KG1 (cell line): Measurements from ENCODE around the gene ARHGDIG.

Experiments
- DNase-seq: peaks from one replicate; lab custom pipeline; 2025; lab: John Stamatoyannopoulos, UW

Gene ARHGDIG

DNA sequence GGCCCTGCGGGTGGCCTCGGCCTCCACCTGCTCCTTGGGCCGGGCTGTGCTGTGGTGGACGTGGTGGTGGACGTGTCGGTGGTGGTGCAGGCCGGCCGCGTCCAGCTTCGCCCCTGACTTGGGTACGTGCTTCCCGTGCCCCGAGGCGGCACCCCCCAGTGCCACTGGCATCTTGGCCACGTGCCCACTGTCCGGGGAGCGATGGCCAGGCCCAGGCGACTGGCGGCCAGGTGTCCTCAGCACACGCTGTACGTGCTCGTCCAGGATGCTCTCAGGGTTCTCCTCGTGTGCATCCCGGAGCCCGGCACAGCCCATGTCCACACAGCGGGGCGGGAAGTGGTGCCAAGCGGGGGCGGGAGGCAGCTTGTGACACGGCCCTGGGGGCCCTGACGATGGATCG lies 17.4 kb downstream of the ARHGDIG start:
- no peak for DNase-seq

DNA sequence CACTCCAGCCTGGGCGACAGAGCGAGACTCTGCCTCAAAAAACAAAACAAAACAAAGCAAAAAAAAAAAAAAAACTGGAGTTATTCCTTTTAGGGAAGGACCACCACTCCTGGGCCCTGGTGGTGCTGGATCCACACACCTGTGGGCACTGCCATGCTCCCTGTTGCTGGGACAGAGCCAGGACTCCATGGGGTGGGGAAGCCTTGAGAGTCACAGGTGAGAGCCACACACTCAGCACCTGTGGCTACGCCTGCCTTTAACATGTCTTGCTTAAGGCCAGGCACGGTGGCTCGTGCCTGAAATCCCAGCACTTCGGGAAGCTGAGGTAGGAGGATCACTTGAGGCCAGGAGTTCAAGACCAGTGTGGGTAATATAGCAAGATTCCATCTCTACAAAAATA lies 20.8 kb downstream of the ARHGDIG start:
- DNase-seq = no peak

DNA sequence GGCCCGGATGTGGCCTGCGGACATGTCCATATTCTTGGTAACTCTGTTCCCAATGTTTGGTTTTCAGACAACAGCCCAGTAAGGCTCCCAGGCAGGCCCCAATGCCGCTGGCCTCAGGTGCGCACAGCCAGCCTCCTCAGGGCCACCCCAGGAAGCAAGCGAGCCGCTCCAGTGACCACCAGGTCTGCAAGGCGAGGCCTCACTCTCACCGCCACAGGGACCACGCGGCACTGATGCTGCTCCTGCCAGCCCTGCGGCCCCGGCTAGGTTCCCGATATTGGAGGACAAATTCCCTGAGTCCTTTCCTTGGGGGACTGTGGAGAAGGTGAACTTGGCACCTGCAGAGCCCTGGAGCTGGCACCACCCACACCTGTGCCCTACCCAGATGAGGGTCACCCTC lies 21.6 kb downstream of the ARHGDIG start:
- no peak for DNase-seq

DNA sequence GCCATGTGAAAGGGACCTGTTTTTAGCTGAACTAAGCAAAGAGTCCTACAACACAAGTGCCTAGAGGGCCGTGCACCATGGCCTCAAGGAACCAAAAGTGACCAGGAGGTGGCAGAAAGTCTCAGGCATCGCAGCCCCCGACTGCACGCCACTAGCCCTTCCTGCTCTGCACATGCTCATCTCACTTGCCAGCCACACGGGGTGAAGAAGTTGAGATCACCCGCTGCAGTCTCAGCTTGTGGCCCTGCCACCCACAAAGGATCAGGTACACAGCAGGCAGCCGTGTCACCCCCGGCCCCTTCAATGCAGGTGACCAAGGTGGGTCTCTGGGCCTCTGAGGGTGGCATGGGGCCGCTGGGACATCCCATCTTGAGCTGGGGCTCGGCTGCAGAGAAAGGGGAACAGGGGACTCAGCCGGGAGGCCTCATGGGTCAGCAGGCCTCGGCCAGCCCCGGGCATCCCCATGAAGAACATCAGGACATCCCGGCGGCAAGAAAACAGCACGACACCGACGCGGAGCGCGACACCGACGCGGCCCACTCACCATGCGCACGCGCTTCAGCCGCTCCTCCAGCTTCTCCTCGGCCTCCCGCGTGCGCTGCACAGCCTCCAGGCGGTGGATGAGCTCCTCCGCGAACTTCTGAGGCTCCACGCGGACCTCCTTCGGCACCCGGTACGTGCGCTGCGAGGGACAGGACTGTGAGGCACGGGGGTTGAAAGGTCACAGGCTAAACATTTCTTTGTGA lies 23.5 kb downstream of the ARHGDIG start:
- DNase-seq = no peak

DNA sequence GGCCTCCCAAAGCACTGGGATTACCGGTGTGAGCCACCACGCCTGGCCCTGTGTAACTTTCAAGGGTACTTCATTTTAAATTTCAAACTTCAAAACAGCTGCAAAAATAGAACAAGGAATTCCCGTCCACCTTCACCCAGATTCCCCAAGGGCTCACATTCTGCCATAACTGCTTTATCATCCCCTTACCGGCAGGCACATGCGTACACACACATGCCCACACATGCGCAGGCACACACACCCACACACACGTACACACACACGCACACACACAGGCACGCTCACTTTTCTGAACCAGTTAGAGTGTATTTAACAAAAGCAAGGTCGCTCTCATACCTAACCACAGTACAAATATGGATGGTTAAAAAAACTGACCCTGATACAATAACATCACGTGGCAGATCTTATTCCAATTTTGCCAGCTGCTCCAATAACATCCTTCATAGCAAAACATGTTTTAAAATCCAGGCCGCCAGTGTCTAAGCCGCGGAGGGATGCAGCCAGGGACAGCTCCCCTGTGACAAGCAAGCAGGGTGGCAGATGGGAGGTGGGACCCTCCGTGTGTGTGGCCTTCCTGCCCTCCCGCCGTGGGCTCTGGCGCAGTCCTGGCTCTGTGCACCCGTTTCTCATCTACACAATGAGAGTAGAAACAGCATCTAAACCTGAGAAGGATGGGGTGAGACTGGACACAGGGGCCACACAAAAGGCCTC lies 25.7 kb downstream of the ARHGDIG start:
- no peak for DNase-seq

DNA sequence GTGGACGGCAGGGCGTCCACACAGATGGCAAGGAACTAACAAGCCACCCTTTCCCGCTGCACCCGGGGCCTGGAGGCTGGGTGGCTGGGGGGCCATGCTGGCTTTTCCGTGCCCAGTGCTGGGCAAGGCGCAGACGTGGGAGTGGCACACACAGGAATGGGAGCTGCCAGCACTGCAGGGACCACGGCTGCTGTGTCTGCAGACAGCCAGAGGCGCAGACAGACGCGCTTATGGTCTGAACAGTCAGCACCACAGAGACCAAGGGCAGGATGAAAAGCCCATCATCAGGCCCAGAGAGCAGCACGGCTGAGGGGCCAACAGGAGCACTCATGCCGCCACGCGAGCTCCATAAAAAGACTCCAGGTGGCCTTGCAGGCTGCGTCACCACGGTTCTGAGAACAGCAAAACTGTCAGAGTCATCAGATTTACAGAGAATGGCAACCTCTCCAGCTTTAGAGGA lies 26.6 kb downstream of the ARHGDIG start:
- no peak for DNase-seq

DNA sequence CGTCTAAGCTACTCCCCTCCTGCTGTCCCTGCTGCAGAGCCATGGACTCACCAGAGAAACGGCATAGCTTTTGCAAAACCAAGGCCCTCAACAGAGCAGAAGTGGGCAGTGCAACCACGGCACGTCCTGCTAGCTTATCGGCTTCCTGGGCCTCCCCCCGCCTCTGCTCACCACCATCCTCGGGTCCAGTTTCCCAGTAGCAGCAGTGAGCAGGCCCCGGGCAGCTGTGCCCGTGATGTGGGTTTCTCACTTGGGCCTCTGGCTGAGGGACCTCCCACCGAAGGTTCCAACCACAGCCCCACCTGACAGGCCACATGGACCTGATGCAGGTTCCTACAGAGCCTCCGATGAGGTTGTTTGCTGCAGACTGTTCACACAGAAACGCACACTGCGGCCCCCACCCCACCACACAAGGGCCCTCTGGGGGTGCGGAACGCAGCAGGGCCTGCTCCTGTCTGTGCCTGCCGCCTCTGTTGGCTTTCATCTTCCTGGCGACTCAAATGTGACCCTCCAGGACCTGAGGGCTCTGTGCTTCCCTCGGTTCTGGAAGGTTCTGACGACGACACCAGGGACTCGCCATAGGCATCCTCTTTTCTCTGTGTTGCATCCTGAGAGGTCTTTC lies 27.4 kb downstream of the ARHGDIG start:
- DNase-seq = no peak

DNA sequence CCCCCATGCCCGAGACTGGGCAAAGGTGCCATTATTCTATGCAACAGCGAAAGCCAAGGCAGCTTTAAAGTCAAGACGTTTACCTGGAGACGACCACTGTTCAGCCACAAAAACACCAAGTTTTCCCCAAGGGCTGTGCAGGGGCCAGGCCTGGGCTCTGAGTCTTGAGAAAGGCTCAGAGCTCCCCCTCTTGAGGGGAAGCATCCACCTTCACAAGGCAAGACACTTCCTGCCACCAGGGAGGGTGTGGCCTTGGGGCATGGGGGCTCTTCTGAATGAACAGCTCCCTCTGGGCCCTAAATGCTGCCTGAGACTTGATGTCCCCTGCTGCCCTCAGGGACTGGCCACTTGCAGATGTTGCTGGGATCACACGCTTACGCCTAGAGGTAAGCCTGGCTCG lies 29.1 kb downstream of the ARHGDIG start:
- DNase-seq = no peak

DNA sequence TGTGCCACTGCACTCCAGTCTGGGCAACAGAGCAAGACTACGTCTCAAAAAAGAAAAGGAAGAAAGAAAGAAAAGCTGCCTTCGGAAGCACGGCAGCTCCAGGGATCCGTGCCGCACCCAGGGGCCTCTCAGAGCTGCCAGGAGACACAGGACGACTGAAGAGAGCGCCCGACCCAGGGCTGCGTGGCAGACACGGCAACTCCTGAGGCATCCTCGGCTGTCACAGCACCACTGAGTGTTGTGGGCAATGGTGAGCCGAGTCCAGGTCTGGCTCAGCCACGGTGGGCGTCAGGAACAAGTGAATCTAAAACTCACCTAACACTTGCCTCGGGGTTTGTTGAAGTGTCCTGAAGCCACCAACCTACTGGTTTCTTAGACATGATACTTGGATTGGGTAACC lies 31.3 kb downstream of the ARHGDIG start:
- no peak for DNase-seq

DNA sequence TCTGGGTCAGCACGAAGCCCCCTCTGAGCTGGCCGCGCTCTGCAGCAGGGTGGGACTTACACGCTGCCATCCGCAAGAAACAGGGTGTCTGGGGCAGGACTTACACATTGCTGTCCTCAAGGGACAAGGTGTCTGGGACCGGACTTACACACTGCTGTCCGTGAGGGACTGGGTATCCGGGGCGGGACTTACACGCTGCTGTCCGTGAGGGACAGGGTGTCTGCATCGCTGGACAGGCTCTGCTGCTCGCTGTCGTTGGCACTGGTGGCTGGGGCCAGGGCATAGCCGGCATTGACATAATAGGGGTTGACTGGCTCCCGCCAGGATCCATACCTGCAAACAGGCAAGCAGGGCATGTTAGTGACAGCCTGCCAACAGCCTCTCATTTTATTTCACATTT lies 34.0 kb downstream of the ARHGDIG start:
- no peak for DNase-seq

DNA sequence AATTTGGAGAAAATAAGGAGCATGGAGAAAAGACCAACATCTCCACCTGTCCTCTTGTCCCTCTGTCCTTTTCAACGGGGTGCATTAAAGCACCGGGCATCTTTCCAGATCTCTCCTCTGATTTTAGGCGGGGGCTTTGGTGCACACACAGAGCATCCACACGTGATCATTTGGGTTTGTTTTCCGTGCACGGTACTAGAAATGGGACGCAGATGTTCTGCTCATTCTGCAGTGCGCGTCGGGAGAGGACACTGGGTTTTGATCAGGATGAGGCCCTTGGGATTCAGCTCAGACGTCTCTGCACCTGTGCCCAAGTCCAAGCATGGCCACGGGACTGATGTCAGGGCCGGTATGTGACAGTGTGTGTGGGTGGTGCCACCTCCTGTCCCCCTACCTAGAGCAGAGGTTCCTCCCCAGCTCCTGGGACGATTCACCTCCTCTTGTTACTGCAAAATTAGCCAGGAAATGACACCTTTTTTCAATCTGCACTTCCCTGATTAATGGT lies 34.5 kb downstream of the ARHGDIG start:
- DNase-seq = no peak

DNA sequence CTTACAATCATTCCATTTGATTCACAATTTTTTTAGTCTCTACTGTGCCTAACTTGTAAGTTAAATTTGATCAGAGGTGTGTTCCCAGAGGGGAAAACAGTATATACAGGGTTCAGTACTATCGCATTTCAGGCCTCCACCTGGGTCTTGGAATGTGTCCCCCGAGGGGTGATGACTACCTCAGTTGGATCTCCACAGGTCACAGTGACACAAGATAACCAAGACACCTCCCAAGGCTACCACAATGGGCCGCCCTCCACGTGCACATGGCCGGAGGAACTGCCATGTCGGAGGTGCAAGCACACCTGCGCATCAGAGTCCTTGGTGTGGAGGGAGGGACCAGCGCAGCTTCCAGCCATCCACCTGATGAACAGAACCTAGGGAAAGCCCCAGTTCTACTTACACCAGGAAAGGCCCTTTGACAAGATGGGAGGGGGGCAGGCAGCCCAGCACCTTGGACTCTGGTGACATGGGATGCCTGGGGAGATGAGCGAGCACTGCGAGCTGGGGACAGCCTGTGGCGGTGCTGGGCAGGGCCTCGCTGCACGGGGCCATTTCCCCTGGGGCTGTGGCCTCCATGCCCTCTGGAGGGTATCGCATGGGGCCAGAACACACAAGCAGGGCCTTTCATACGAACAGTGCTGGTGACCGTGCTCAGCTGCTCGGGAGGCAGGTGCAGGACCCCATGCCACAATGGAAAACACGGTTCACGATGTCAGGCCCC lies 36.5 kb downstream of the ARHGDIG start:
- no peak for DNase-seq

DNA sequence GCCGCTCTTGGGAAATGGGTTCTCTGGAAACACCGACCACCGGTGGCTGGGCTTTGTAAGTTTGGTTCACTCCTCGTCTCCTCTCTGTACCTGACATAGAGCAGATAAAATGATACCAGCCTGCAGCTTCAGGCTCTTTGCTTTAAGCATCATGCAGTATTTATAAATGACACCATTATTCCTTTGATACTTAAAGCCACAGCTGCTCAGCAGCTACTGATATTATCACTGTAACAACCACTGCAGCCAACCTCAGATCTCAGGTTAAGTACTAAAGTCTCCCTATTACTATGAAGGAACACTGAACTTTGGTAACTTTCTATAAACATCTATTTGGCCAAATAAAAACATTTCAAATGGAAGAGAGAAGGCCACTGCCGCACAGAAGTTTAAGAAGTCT lies 37.2 kb downstream of the ARHGDIG start:
- DNase-seq = no peak

DNA sequence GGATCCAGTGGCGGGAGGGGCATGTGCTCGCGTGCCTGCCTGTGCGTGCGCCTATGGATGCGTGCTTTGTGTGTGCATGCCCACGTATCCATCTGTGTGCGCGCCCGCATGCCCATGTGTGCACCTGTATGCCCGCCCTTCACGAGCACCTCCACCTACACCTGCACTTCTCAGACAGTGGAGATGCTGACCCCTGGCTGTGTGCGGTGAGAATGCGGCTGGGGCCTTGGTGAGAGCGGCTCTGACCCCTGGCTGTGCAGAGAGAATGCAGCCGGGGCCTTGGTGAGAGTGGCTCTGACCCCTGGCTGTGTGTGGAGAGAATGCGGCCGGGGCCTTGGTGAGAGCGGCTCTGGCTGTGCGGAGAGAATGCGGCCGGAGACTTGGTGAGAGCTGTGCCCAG lies 38.2 kb downstream of the ARHGDIG start:
- DNase-seq = no peak

DNA sequence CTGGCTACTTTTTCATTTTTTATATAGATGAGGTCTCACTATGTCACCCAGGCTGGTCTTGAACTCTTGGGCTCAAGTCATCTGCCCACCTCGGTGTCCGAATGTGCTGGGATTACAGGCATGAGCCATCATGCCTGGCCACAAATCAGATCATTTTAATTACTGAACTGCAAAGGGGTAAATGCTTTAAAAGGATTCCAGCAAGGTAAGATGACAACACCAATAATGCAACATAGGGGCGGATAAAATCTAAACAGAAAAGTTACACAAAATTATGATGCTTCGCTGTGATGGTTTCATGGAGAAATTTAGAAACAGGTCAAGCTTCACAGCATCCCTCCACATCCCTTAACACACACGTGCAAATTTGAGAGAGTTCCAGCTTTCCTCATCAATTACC lies 39.8 kb downstream of the ARHGDIG start:
- no peak for DNase-seq

DNA sequence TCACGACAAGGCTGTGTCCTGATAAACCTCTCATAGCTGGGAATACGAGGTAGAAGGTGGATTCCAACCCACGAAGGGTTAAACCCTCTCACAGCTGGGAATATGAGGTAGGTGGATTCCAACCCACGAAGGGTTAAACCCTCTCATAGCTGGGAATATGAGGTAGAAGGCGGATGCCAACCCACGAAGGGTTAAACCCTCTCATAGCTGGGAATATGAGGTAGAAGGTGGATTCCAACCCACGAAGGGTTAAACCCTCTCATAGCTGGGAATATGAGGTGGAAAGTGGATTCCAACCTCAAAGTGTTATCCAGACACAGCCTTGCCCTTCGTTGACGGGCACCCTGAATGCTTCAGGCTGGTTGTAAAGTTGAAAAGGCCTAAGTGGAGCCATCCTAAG lies 41.1 kb downstream of the ARHGDIG start:
- no peak for DNase-seq

DNA sequence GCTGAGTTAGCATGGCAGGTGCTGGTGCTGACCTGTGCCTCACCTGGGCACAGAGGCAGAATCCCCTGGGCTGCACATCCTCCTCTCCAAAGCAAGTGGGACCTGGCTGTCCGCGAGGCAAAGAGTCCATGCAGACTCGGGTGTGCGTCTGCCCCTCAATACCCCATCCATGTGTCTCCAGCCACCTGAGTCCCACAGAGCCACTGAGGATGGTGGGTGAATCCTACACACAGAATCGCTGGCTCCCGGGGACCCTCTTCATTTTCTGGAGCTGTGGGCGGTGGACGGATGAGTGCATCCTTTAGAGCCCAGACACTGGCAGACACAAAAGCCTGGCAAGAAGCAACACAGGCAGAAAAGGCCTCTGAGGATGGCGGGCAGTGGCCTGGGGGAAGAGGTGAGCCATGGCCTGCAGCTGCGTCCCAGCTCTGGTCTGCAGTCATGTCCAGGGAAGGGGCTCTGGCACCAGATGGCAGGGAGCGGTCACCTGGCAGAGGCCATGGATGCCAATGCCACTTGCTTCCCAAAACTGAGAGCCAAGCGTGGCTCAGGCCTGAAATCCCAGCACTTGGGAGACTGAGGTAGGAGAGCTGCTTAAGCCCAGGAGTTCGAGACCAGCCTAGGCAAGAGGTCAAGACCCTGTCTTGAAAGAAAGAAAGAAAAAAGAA lies 42.2 kb downstream of the ARHGDIG start:
- DNase-seq = no peak

DNA sequence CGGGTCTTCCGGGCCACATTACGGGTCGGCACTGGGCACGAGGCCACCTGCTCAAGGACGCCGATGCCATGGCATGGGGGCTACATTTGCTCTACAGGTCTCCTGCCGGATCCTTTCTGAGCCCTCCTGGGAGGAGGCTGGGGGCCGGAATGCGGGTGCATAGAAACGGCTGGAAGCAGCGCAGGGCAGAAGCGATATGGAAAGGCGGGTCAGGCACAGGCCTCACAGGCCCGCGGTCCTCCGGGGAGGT lies 43.7 kb downstream of the ARHGDIG start:
- DNase-seq = no peak

DNA sequence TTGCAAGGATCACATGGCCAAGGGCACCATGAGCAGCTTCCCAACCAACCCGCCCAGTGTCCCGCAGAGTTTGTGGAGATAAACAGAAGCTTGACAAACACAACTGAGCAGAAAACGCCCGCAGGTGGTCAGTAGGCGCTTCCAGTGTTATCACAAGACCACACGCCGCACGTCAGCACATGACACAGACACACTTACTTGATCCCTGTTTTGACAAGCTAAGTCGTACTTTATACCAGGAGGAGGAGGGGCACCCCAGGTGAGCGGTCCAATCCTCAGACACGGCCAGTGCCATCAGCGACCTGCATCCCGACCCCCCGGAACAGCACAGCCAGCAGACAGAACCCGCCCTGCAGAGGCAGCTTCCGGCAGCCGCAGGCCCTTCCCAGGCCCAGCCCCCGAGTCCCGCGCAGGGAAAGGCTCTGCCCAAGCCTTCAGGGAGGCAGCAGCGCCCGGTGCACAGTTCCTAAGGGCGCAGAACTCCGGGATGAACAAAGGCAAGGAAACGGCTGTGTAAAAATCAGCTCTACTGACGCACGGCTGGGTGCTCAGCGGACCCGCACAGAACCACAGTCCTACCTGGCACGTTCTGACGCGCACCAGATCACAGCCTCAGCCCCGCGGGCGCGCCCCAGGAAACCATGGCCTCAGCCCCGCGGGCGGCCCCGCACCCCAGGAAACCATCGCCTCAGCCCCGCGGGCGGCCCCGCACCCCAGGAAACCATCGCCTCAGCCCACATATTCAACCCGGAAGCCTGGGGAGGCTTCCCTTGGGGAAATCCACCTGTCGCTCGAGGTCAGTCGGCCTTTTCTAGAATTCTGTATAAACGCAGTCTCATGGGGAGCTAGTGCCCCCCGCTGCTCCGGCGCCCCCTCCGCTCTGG lies 44.3 kb downstream of the ARHGDIG start:
- DNase-seq = peak; percentile 35

DNA sequence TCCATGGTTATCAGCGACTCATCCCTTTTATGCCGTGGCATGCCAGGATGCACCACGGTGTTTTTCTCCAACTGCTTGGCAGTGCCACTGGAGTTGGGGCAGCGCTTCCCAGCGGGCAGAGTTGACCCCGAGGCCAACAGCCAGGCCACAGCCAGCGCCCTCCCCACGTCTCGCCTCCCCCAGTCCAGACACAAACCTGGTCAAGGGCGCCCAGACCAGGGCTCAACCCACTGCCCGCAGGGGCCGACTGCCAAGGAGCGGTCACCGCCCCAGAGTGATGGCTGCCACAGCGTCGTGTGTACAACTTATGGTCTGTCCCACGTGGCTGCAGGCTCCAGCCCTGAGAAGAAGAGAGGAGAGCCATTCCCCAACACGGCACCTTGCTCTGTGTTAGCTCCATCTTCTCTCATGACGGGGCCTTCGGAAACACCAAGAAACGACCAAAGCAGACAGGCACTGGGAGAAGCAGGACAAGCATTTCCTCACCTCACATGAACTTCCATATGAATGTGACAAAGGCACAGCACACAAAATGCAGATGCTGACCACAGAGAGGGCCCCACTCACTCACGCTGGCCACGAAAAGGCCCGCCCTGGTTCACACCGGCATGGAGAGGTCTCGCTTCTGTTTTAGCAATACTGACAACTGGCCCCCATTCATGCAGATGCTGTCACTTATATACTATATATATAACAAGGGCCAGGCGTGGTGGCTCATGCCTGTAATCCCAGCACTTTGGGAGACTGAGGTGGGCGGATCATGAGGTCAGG lies 45.2 kb downstream of the ARHGDIG start:
- peak; percentile 12 for DNase-seq
